DMS153 treated with DMSO at 0.1 percent for 48 hours (cell line): ENCODE data around the gene KRT74.
A peak's percentile ranks its signal among the peaks of the same experiment; 100 is the strongest.
"Not testable (repeated sequence)": the region's sequence is repeated elsewhere in the genome, so short reads cannot be mapped to it uniquely, and the experiment has no call there.

Experiments used
- DNase-seq: peaks from one replicate; lab custom pipeline; 2025; ENCODE audit not compliant: unreplicated experiment; lab: John Stamatoyannopoulos, UW

Gene KRT74

GRCh38 chr12:52603314-52603713 lies 29.7 kb upstream of the KRT74 start:
- DNase-seq = no peak

- DNase-seq = no peak
These were observed 28.9 kb upstream of the KRT74 start for GRCh38 chr12:52602552-52602951.

GRCh38 chr12:52601671-52602070 lies 28.0 kb upstream of the KRT74 start:
- DNase-seq = no peak

- no peak for DNase-seq
These were observed 27.4 kb upstream of the KRT74 start, which contains the start of gene KRT72 for GRCh38 chr12:52600941-52601481. Gene KRT72 (minus strand): TSS chr12:52601463. CDS start chr12:52601452, 11 bp downstream.

- DNase-seq = no peak
These were observed 26.8 kb upstream of the KRT74 start for GRCh38 chr12:52600475-52600874.

- DNase-seq = no peak
These were observed 26.4 kb upstream of the KRT74 start for GRCh38 chr12:52600071-52600470.

GRCh38 chr12:52598966-52599365 lies 25.3 kb upstream of the KRT74 start:
- no peak for DNase-seq

GRCh38 chr12:52594237-52594636 lies 20.6 kb upstream of the KRT74 start:
- not testable (repeated sequence) for DNase-seq

- DNase-seq = no peak
These were observed 17.9 kb upstream of the KRT74 start for GRCh38 chr12:52591521-52591920.

- no peak for DNase-seq
These were observed 16.4 kb upstream of the KRT74 start for GRCh38 chr12:52590021-52590420.

- DNase-seq = no peak
These were observed 13.9 kb upstream of the KRT74 start for GRCh38 chr12:52587563-52587962.

GRCh38 chr12:52585946-52586345 lies 12.3 kb upstream of the KRT74 start:
- no peak for DNase-seq

- no peak for DNase-seq
These were observed 11.4 kb upstream of the KRT74 start for GRCh38 chr12:52585066-52585465.

GRCh38 chr12:52584156-52584682 lies 10.6 kb upstream of the KRT74 start:
- no peak for DNase-seq

GRCh38 chr12:52582971-52583456 lies 9.4 kb upstream of the KRT74 start:
- DNase-seq = peak; percentile 81

- DNase-seq = no peak
These were observed 8.8 kb upstream of the KRT74 start for GRCh38 chr12:52582486-52582885.

GRCh38 chr12:52581481-52581880 lies 7.8 kb upstream of the KRT74 start:
- peak; percentile 51 for DNase-seq

- DNase-seq = no peak
These were observed 7.4 kb upstream of the KRT74 start for GRCh38 chr12:52581066-52581465.

- DNase-seq = peak; percentile 31
These were observed 6.9 kb upstream of the KRT74 start for GRCh38 chr12:52580496-52580895.

GRCh38 chr12:52579468-52580465 lies 6.1 kb upstream of the KRT74 start:
- DNase-seq = no peak

- DNase-seq = no peak
These were observed 4.8 kb upstream of the KRT74 start for GRCh38 chr12:52578469-52578868.

- DNase-seq = no peak
These were observed 3.7 kb upstream of the KRT74 start for GRCh38 chr12:52577316-52577715.
